OCI-LY7 (cell line): ENCODE measurements around the gene DNAH14.

Experiments used
- EZH2phosphoT487 ChIP-seq: fragments of 200-600 bp; sonication (generic); IDR thresholded peaks from 2 replicates; pipeline ENCODE4 v1.6.1; 2018; ENCODE audit warnings: low read depth, borderline replicate concordance, mild to moderate bottlenecking, mixed run types, antibody characterized with exemption, low read length, moderate library complexity, mixed read lengths
- TF ChIP-seq, protein P1 (sequence below): fragments of 200-600 bp; sonication (generic); conservative IDR thresholded peaks from 2 replicates; pipeline ENCODE4 v1.5.1; 2014; ENCODE audit warnings: mild to moderate bottlenecking, antibody characterized with exemption, low read length, moderate library complexity, mixed read lengths

DNA sequence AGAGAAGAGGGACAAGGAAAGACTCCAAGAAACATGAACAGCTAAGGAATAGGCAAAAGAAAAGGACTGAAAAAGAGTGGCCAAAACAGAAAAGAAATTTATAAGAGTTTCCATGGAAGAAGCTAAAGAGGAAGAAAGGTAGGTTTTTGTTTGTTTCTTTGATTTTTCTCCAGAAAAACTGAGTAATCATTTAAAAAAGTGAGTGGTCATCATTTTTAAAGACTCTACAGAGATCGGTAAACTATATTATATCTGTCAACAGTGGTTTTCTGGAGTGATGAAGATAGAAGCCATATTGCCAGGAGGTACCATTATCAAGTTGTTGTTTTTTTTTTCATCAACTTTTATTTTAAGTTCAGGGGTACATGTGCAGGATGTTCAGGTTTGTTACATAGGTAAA lies 202.4 kb downstream of the DNAH14 start:
- TF ChIP-seq, protein P1, sequence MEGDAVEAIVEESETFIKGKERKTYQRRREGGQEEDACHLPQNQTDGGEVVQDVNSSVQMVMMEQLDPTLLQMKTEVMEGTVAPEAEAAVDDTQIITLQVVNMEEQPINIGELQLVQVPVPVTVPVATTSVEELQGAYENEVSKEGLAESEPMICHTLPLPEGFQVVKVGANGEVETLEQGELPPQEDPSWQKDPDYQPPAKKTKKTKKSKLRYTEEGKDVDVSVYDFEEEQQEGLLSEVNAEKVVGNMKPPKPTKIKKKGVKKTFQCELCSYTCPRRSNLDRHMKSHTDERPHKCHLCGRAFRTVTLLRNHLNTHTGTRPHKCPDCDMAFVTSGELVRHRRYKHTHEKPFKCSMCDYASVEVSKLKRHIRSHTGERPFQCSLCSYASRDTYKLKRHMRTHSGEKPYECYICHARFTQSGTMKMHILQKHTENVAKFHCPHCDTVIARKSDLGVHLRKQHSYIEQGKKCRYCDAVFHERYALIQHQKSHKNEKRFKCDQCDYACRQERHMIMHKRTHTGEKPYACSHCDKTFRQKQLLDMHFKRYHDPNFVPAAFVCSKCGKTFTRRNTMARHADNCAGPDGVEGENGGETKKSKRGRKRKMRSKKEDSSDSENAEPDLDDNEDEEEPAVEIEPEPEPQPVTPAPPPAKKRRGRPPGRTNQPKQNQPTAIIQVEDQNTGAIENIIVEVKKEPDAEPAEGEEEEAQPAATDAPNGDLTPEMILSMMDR, result no peak
- TF ChIP-seq EZH2phosphoT487, result no peak
